KMS-11 (cell line): Measurements from ENCODE around the gene SCG3.

Experiments used
- H2AFZ ChIP-seq: fragments of 200-600 bp; sonication (generic); 2 replicates; pipeline ENCODE4 v1.6.1; 2016; ENCODE audit warnings: antibody characterized with exemption, mixed run types, low read depth
- H3K27ac ChIP-seq: fragments of 200-600 bp; sonication (generic); 2 replicates; pipeline ENCODE4 v1.6.1; 2016; ENCODE audit warnings: mild to moderate bottlenecking, mixed run types
- H3K27me3 ChIP-seq: fragments of 200-600 bp; sonication (generic); 2 replicates; pipeline ENCODE4 v1.6.1; 2017; ENCODE audit warnings: mild to moderate bottlenecking, low read depth, mixed run types, moderate library complexity; ENCODE audit not compliant: insufficient read depth
- H3K36me3 ChIP-seq: fragments of 200-600 bp; sonication (generic); 2 replicates; pipeline ENCODE4 v1.6.1; 2017; ENCODE audit warnings: mild to moderate bottlenecking, mixed run types; ENCODE audit not compliant: insufficient read depth
- H3K4me1 ChIP-seq: fragments of 200-600 bp; sonication (generic); 2 replicates; pipeline ENCODE4 v1.6.1; 2016; ENCODE audit warnings: mild to moderate bottlenecking, low read depth, mixed run types; ENCODE audit not compliant: poor library complexity, severe bottlenecking
- H3K4me2 ChIP-seq: fragments of 200-600 bp; sonication (generic); 2 replicates; pipeline ENCODE4 v1.7.0; 2016; ENCODE audit warnings: mild to moderate bottlenecking, mixed run types
- H3K4me3 ChIP-seq: fragments of 200-600 bp; sonication (generic); IDR thresholded peaks from 2 replicates; pipeline ENCODE4 v1.6.1; 2017; ENCODE audit warnings: low read depth, low read length, mixed read lengths; ENCODE audit not compliant: insufficient read depth
- H3K79me2 ChIP-seq: fragments of 200-600 bp; sonication (generic); 2 replicates; pipeline ENCODE4 v1.6.1; 2016; ENCODE audit warnings: low read depth, mixed run types; ENCODE audit not compliant: insufficient read depth
- H3K9ac ChIP-seq: fragments of 200-600 bp; sonication (generic); 2 replicates; pipeline ENCODE4 v1.6.1; 2016; ENCODE audit warnings: mild to moderate bottlenecking, mixed run types
- H4K20me1 ChIP-seq: fragments of 200-600 bp; sonication (generic); 2 replicates; pipeline ENCODE4 v1.6.1; 2016; ENCODE audit warnings: mild to moderate bottlenecking, mixed run types; ENCODE audit not compliant: insufficient read depth
- TF ChIP-seq, protein P1 (sequence below): fragments of 200-600 bp; sonication (generic); conservative IDR thresholded peaks from 2 replicates; pipeline ENCODE4 v1.6.1; 2017; ENCODE audit warnings: low read depth, mild to moderate bottlenecking, antibody characterized with exemption, low read length, moderate library complexity, mixed read lengths

SCG3 gene

DNA sequence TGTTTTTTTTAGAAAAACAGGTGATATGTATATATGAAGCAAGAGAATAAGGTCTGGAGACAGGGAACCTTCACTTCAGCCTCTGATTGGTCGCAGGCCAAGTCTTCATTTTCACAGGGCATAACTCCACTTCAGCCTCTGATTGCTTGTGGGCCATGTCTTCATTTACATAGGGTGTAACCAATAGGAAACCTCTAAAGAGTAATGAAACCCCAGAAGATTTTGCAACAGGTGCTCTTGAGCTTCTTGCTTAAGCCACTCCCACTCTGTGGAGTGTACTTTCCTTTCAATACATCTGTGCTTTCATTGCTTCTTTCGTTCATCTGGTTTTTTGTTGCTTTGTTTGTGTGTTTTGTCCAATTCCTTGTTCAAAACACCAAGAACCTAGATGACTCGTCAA, 22.6 kb upstream of the SCG3 start:
- Histone ChIP-seq H4K20me1 (no peaks in the 10 kb centered on the region), H3K79me2 (no peaks in the 10 kb centered on the region), H3K9ac (no peak overlapping the region), H3K27ac (no peak overlapping the region), H3K36me3 (no peaks in the 10 kb centered on the region; the same call in 1 of the 2 replicates), H3K27me3 (no peaks in the 10 kb centered on the region), H2AFZ (no peak overlapping the region), H3K4me1 (peaks cover 7% of the 10 kb centered on the region), H3K4me2 (no peak overlapping the region), H3K4me3 (no peak overlapping the region)
- TF ChIP-seq, protein P1, sequence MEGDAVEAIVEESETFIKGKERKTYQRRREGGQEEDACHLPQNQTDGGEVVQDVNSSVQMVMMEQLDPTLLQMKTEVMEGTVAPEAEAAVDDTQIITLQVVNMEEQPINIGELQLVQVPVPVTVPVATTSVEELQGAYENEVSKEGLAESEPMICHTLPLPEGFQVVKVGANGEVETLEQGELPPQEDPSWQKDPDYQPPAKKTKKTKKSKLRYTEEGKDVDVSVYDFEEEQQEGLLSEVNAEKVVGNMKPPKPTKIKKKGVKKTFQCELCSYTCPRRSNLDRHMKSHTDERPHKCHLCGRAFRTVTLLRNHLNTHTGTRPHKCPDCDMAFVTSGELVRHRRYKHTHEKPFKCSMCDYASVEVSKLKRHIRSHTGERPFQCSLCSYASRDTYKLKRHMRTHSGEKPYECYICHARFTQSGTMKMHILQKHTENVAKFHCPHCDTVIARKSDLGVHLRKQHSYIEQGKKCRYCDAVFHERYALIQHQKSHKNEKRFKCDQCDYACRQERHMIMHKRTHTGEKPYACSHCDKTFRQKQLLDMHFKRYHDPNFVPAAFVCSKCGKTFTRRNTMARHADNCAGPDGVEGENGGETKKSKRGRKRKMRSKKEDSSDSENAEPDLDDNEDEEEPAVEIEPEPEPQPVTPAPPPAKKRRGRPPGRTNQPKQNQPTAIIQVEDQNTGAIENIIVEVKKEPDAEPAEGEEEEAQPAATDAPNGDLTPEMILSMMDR: no peak

DNA sequence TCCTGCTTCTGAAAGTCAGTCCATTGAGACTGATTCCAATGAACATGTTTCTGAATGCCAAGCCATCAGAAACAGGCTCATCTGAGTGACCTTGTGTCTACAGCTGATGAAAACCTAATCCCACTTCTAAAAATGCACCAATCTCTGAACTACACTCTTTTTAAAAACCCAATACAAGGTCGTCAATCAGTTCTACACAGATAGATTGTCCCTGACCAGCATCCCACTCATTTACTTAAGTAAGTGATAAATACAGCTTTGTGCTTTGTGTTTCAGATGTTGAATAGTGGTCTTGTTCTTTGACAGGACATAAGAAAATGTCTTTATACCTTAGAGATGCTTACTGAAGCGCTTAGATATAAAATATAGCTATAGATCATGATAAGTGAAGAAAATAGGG, 20.2 kb upstream of the SCG3 start:
- Histone ChIP-seq H3K36me3 (no peaks in the 10 kb centered on the region; the same call in 1 of the 2 replicates), H4K20me1 (no peaks in the 10 kb centered on the region), H3K4me1 (peaks cover 7% of the 10 kb centered on the region), H2AFZ (no peak overlapping the region), H3K27me3 (no peaks in the 10 kb centered on the region), H3K79me2 (no peaks in the 10 kb centered on the region), H3K27ac (no peak overlapping the region), H3K9ac (no peak overlapping the region), H3K4me3 (no peak overlapping the region), H3K4me2 (no peak overlapping the region)
- TF ChIP-seq, protein P1: no peak

DNA sequence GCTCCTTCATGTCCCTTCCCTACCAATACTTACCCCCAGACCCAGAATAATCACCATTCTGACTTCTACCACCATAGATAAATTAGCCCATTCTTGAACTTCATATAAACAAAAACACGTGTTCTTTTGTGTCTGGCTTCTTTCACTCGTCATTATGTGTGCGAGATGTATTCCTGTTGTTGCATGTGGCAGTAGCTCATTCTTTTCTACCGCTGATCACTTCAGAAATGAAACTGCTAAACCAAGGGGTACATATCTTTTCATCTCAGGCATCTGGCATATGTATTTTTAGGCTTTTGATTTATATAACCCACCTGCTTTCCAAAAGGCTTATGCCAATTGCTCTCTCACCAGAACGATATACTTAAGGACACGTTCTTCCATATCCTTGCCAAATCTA, 13.8 kb upstream of the SCG3 start:
- TF ChIP-seq, protein P1: no peak
- Histone ChIP-seq H3K4me3 (no peak overlapping the region), H3K27ac (no peak overlapping the region), H3K79me2 (no peaks in the 10 kb centered on the region), H3K4me1 (no peaks in the 10 kb centered on the region), H3K36me3 (no peaks in the 10 kb centered on the region), H3K27me3 (no peaks in the 10 kb centered on the region), H3K9ac (no peak overlapping the region), H3K4me2 (no peak overlapping the region), H2AFZ (no peak overlapping the region), H4K20me1 (no peaks in the 10 kb centered on the region)

DNA sequence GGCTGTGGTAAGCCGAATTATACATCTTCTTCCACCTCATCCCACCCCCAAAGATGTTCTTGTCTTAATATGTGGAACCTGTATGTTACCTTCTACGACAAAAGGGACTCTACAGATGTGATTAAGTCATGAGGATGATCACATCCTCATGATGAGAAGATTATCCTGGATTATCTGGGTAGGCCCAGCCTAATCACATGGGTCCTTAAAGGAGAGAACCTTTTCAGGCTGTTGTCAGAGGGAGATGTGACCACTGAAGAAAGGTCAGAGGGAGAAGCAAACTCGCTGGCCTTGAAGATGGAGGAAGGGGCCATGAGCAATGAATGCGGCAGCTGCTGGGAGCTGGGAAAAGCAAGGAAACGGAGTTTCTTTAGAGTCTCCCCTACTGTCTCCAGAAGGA, 12.9 kb upstream of the SCG3 start:
- TF ChIP-seq, protein P1: no peak
- Histone ChIP-seq H3K27me3 (no peaks in the 10 kb centered on the region), H3K4me3 (no peak overlapping the region), H3K79me2 (no peaks in the 10 kb centered on the region), H3K27ac (no peak overlapping the region), H3K9ac (no peak overlapping the region), H3K4me1 (no peaks in the 10 kb centered on the region), H4K20me1 (no peaks in the 10 kb centered on the region), H3K4me2 (no peak overlapping the region), H3K36me3 (no peaks in the 10 kb centered on the region), H2AFZ (no peak overlapping the region)
